GM12878 (cell line): ENCODE data around the gene GLB1L2. TPM values are rescaled to one million over a fixed set of nuclear protein-coding genes. Genes with fewer than 3 reads are reported as not detected.

Source experiments
- ATAC-seq: fragments of 200-7000 bp; cut with Tn5 transposase; 3 replicates; pipeline ENCODE4 v1.9.1; 2020; ENCODE audit warnings: mild to moderate bottlenecking, moderate library complexity
- BruUV-seq: library from RNA; stranded (reverse); fragments of 400-500 nt; replicated peaks from 2 replicates; lab custom pipeline; 2021; lab: Mats Ljungman, UMichigan
- CTCF ChIA-PET: fragments of 300-600 bp; sonication (Branson Sonifier 250); formaldehyde crosslinking; extraction: SDS; loops from one replicate; lab custom pipeline; 2021; ENCODE audit warnings: inconsistent platforms; lab: Yijun Ruan, JAX
- POLR2A ChIA-PET: fragments of 350-600 bp; formaldehyde crosslinking; extraction: SDS; loops from one replicate; lab custom pipeline; 2021; ENCODE audit warnings: inconsistent platforms; lab: Charles Lee
- RAD21 ChIA-PET: fragments of 300-600 bp; sonication (Branson Sonifier 250); formaldehyde crosslinking; loops from one replicate; lab custom pipeline; 2023; ENCODE audit warnings: antibody characterized with exemption; ENCODE audit not compliant: unreplicated experiment; lab: Charles Lee
- SMC1A ChIA-PET: fragments of 300-600 bp; sonication (Branson Sonifier 250); formaldehyde crosslinking; loops from one replicate; lab custom pipeline; 2023; ENCODE audit not compliant: unreplicated experiment, uncharacterized antibody; lab: Charles Lee
- DNase-seq: peaks from one replicate; pipeline ENCODE4 v3.0.0-alpha.2; 2011; ENCODE audit warnings: low read depth, low spot score
- FAIRE-seq: peaks from 3 replicates; lab custom pipeline; 2011; peaks lifted over from hg19 to GRCh38; lab: Jason Lieb, UNC
- H2AFZ ChIP-seq: 2 replicates; pipeline ENCODE4 v1.6.0; 2011; ENCODE audit warnings: low read depth, low read length, control low read depth; ENCODE audit not compliant: control insufficient read depth
- H3K27ac ChIP-seq: 2 replicates; pipeline ENCODE4 v1.5.1; 2011; ENCODE audit warnings: control low read depth; ENCODE audit not compliant: control insufficient read depth, insufficient read depth
- H3K27me3 ChIP-seq, 2 experiments: replicated peaks in 1 of 2; 2 replicates each; pipeline versions ENCODE4 v1.6.0 to v1.6.1; 2011; ENCODE audit warnings: low read length in 1 of 2; ENCODE audit not compliant: control insufficient read depth in 2 of 2, insufficient read depth in 2 of 2
- H3K36me3 ChIP-seq, 2 experiments: 2 replicates each; pipeline ENCODE4 v1.5.1; 2011; ENCODE audit warnings: low read length in 1 of 2; ENCODE audit not compliant: control insufficient read depth in 2 of 2, insufficient read depth in 2 of 2
- H3K4me1 ChIP-seq: 2 replicates; pipeline ENCODE4 v1.6.1; 2011; ENCODE audit warnings: mild to moderate bottlenecking, low read length, moderate library complexity, mixed read lengths; ENCODE audit not compliant: control insufficient read depth, insufficient read depth
- H3K4me2 ChIP-seq: 2 replicates; pipeline ENCODE4 v1.6.0; 2011; ENCODE audit warnings: control low read depth; ENCODE audit not compliant: control insufficient read depth, insufficient read depth
- H3K4me3 ChIP-seq: fragments of 200-600 bp; sonication (generic); 2 replicates; pipeline ENCODE4 v1.5.1; 2016
- H3K79me2 ChIP-seq: 2 replicates; pipeline ENCODE4 v1.6.0; 2011; ENCODE audit warnings: low read length; ENCODE audit not compliant: control insufficient read depth, insufficient read depth
- H3K9ac ChIP-seq: 2 replicates; pipeline ENCODE4 v1.8.0; 2011; ENCODE audit warnings: low read length, control low read depth, mixed read lengths; ENCODE audit not compliant: control insufficient read depth, insufficient read depth
- H3K9me3 ChIP-seq: replicated peaks from 3 replicates; pipeline ENCODE4 v1.5.1; 2011; ENCODE audit warnings: mild to moderate bottlenecking, low read length; ENCODE audit not compliant: control insufficient read depth, insufficient read depth
- H4K20me1 ChIP-seq: 2 replicates; pipeline ENCODE4 v1.6.0; 2011; ENCODE audit not compliant: control insufficient read depth, insufficient read depth
- ATF2 ChIP-seq: IDR thresholded peaks from 2 replicates; pipeline ENCODE4 v1.6.1; 2012; ENCODE audit warnings: low read length, inconsistent platforms
- BRCA1 ChIP-seq: IDR thresholded peaks from 2 replicates; pipeline ENCODE4 v1.6.1; 2011; ENCODE audit warnings: low read depth, low read length, improper control_type of control experiment
- HDGF ChIP-seq: fragments of 450-650 bp; IDR thresholded peaks from 2 replicates; pipeline ENCODE4 v1.6.1; 2016; ENCODE audit warnings: antibody characterized with exemption
- IKZF2 ChIP-seq, 2 experiments: fragments of 450-650 bp; IDR thresholded peaks; 2 replicates each; pipeline ENCODE4 v1.6.1; 2017; ENCODE audit warnings: mild to moderate bottlenecking in 2 of 2, moderate library complexity in 2 of 2
- MXI1 ChIP-seq: fragments of 150-350 bp; IDR thresholded peaks from 2 replicates; pipeline ENCODE4 v1.6.1; 2011; ENCODE audit warnings: low read depth, mild to moderate bottlenecking, inconsistent platforms, low read length, improper control_type of control experiment
- SMC3 ChIP-seq: IDR thresholded peaks from 2 replicates; pipeline ENCODE4 v1.6.1; 2011; ENCODE audit warnings: low read length, improper control_type of control experiment, borderline replicate concordance
- STAT3 ChIP-seq: IDR thresholded peaks from 2 replicates; pipeline ENCODE4 v1.6.1; 2011; ENCODE audit warnings: low read depth, low read length, improper control_type of control experiment
- TCF3 ChIP-seq: IDR thresholded peaks from 2 replicates; pipeline ENCODE4 v1.6.1; 2012; ENCODE audit warnings: low read depth, mild to moderate bottlenecking, low read length, borderline replicate concordance; ENCODE audit not compliant: insufficient read depth
- ZNF207 ChIP-seq: fragments of 450-650 bp; IDR thresholded peaks from 2 replicates; pipeline ENCODE4 v1.6.1; 2014; ENCODE audit warnings: antibody characterized with exemption, mild to moderate bottlenecking, borderline replicate concordance
- ZNF384 ChIP-seq: IDR thresholded peaks from 2 replicates; pipeline ENCODE4 v1.6.1; 2012; ENCODE audit warnings: low read depth, mild to moderate bottlenecking, low read length, improper control_type of control experiment, borderline replicate concordance
- WGBS: methylation state at CpG from one replicate; pipeline ENCODE4 v1.1.6; 2016; ENCODE audit warnings: low lambda C conversion rate; ENCODE audit not compliant: insufficient replicate concordance, insufficient coverage; ENCODE audit errors: missing lambda C conversion rate; 5-methylcytosine and 5-hydroxymethylcytosine counted together
- in situ Hi-C: fragments of 300-500 bp; cut with MboI; formaldehyde crosslinking; loops from 9 replicates; pipeline ENCODE4 v1.14.3; 2018; ENCODE audit warnings: mixed read lengths
- intact Hi-C: fragments of 100-400 bp; cut with micrococcal nuclease; formaldehyde crosslinking; loops from one replicate; pipeline ENCODE4 v1.14.2; 2022; ENCODE audit not compliant: unreplicated experiment
- polyA plus RNA-seq, 11 experiments: library from polyadenylated mRNA; depleted of rRNA in 4 of 11; unstranded in 6 of 11; stranded (reverse) in 5 of 11; fragments of >200 nt; fragmentation: Nextera tagmentation in 4 of 11; fragmentation: Illumina TruSeq in 1 of 11; extraction: Ambion mirVana in 4 of 11; extraction: Trizol in 1 of 11; gene quantifications; 1 replicate in 1 of 11; 2 replicates in 10 of 11; pipeline versions ENCODE4 v1.2.1 to v1.2.3, GENCODE V29; 2011 to 2016; ENCODE audit warnings: inconsistent platforms in 2 of 11, missing spikeins in 2 of 11, low read depth in 1 of 11
- total RNA-seq, 4 experiments: library from RNA; depleted of rRNA in 3 of 4; stranded (reverse); fragments of >200 nt in 3 of 4; fragmentation: Illumina TruSeq in 1 of 4; extraction: Trizol in 1 of 4; gene quantifications; 2 replicates each; pipeline versions ENCODE4 v1.2.1 to v1.2.3, GENCODE V29; 2013 to 2021
- TF ChIP-seq, protein P1 (sequence below), 3 experiments: IDR thresholded peaks in 2 of 3; conservative IDR thresholded peaks in 1 of 3; 2 replicates each; pipeline ENCODE4 v1.5.1; 2011; ENCODE audit warnings: low read depth in 3 of 3, low read length in 3 of 3, mild to moderate bottlenecking in 3 of 3, control low read depth in 2 of 3, moderate library complexity in 2 of 3, inconsistent platforms in 1 of 3, mixed read lengths in 1 of 3; ENCODE audit not compliant: control insufficient read depth in 2 of 3, insufficient read depth in 1 of 3; ENCODE audit errors: extremely low read depth in 1 of 3

The GLB1L2 gene
- total and polyA plus RNA-seq, 10 of the 15 experiments (the other 5 are each of a cell fraction or from before 2014, with no cell fraction given) = 0.04 to 0.85 (median 0.49) TPM

- H3K9me3 ChIP-seq = no peaks in the 10 kb centered on the region
- H4K20me1 ChIP-seq = no peaks in the 10 kb centered on the region
- H3K27me3 ChIP-seq = no peaks in the 10 kb centered on the region; a peak in 2 of 4 replicates
- no peak for ATAC-seq
- SMC1A ChIA-PET = no interaction called here
- no peak overlapping the region for H3K9ac ChIP-seq
- WGBS = 32% methylated on average over 11 of the region's 11 CpGs
- intact Hi-C loops (no loop called here), in situ Hi-C loops (no loop called here)
- TF ChIP-seq ZNF384 = no peak
- no peak for TF ChIP-seq ZNF207
- no peak for TF ChIP-seq ATF2
- TF ChIP-seq, protein P1, sequence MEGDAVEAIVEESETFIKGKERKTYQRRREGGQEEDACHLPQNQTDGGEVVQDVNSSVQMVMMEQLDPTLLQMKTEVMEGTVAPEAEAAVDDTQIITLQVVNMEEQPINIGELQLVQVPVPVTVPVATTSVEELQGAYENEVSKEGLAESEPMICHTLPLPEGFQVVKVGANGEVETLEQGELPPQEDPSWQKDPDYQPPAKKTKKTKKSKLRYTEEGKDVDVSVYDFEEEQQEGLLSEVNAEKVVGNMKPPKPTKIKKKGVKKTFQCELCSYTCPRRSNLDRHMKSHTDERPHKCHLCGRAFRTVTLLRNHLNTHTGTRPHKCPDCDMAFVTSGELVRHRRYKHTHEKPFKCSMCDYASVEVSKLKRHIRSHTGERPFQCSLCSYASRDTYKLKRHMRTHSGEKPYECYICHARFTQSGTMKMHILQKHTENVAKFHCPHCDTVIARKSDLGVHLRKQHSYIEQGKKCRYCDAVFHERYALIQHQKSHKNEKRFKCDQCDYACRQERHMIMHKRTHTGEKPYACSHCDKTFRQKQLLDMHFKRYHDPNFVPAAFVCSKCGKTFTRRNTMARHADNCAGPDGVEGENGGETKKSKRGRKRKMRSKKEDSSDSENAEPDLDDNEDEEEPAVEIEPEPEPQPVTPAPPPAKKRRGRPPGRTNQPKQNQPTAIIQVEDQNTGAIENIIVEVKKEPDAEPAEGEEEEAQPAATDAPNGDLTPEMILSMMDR (IDR thresholded peaks at IDR 0.05 in 2 of 3, conservative IDR thresholded peaks at IDR 0.05 in 1 of 3; ENCODE audit: control insufficient read depth in 2 of 3, extremely low read depth in 1 of 3, insufficient read depth in 1 of 3, low read depth in 3 of 3, low read length in 3 of 3) = no peak
- TF ChIP-seq STAT3 = no peak
- TF ChIP-seq MXI1 = no peak
- no peak for TF ChIP-seq BRCA1
- TF ChIP-seq SMC3 = no peak
- TF ChIP-seq TCF3 = no peak
- TF ChIP-seq HDGF = no peak
- no peak for TF ChIP-seq IKZF2 (IDR thresholded peaks at IDR 0.05)
- RAD21 ChIA-PET = no interaction called here
- H3K79me2 ChIP-seq = no peaks in the 10 kb centered on the region
- POLR2A ChIA-PET = no interaction called here
- no peaks in the 10 kb centered on the region for H3K36me3 ChIP-seq
- DNase-seq = no peak
- H2AFZ ChIP-seq = no peak overlapping the region
- no TSS peak for BruUV-seq
- no peak overlapping the region for H3K4me3 ChIP-seq
- no peak overlapping the region for H3K4me2 ChIP-seq
- FAIRE-seq = no peak
- H3K27ac ChIP-seq = no peak overlapping the region
- H3K4me1 ChIP-seq = no peaks in the 10 kb centered on the region
- CTCF ChIA-PET = no interaction called here
Observed at GRCh38 chr11:134398079-134398444, 66.3 kb downstream of the GLB1L2 start.
